Sigmoid colon (tissue), 7 donors: ENCODE results near the gene ADH7. TPM values are rescaled to one million over a fixed set of nuclear protein-coding genes. Genes with fewer than 3 reads are reported as not detected.

ENCODE experiments used
- DNase-seq: peaks from one replicate; pipeline ENCODE4 v3.0.0-alpha.2; 2019
- H3K27ac ChIP-seq, 4 donors: fragments of 200-600 bp; sonication (generic); one replicate each; pipeline ENCODE4 v1.5.1; 2016 to 2019; ENCODE audit warnings: mild to moderate bottlenecking in 1 of 4
- H3K27me3 ChIP-seq, 3 donors: fragments of 200-600 bp; sonication (generic); one replicate each; pipeline ENCODE4 v1.5.1; 2019; ENCODE audit warnings: mild to moderate bottlenecking in 1 of 3
- H3K36me3 ChIP-seq, 4 donors: fragments of 200-600 bp; sonication (generic); one replicate each; pipeline ENCODE4 v1.5.1; 2016 to 2019
- H3K4me1 ChIP-seq, 4 donors: fragments of 200-600 bp; sonication (generic); one replicate each; pipeline ENCODE4 v1.5.1; 2017 to 2019
- H3K4me3 ChIP-seq, 4 donors: fragments of 200-600 bp; sonication (generic); one replicate each; pipeline ENCODE4 v1.5.1; 2017 to 2019; ENCODE audit warnings: mild to moderate bottlenecking in 2 of 4, moderate library complexity in 1 of 4
- H3K9me3 ChIP-seq, 4 donors: fragments of 200-600 bp in 3 of 4; sonication (generic) in 3 of 4; one replicate each; pipeline versions ENCODE4 v1.5.1 to v1.6.1; 2013 to 2019
- EP300 ChIP-seq, 4 donors: sonication (generic); formaldehyde crosslinking; IDR thresholded peaks; one replicate each; pipeline ENCODE4 v1.6.1; 2017; ENCODE audit warnings: antibody characterized with exemption in 4 of 4
- POLR2A ChIP-seq, 2 donors: fragments of 450-650 bp; IDR thresholded peaks; one replicate each; pipeline ENCODE4 v1.6.1; 2016; ENCODE audit warnings: antibody characterized with exemption in 2 of 2, mild to moderate bottlenecking in 2 of 2, moderate library complexity in 2 of 2
- POLR2AphosphoS5 ChIP-seq, 4 donors: sonication (generic); formaldehyde crosslinking; IDR thresholded peaks; one replicate each; pipeline ENCODE4 v1.6.1; 2017; ENCODE audit warnings: antibody characterized with exemption in 4 of 4
- WGBS, 2 donors: extraction: QIAGEN DNeasy Blood & Tissue Kit; methylation state at CpG; one replicate each; pipeline ENCODE4 v1.1.7; 2013; 5-methylcytosine and 5-hydroxymethylcytosine counted together
- intact Hi-C: fragments of 100-400 bp; cut with DNase I; formaldehyde crosslinking; loops from one replicate; pipeline ENCODE4 v1.15.1; 2023
- polyA plus RNA-seq, 3 donors: library from polyadenylated mRNA; stranded (reverse); fragments of 200-250 nt; gene quantifications; one replicate each; pipeline ENCODE4 v1.2.3, GENCODE V29; 2013
- total RNA-seq, 4 donors: library from RNA; depleted of rRNA; stranded (reverse); fragments of >200 nt; gene quantifications; one replicate each; pipeline ENCODE4 v1.1.0, GENCODE V29; 2016
- TF ChIP-seq, protein P1 (sequence below), 4 experiments: fragments of 450-650 bp in 3 of 4; fragments of 200-600 bp in 1 of 4; IDR thresholded peaks; one replicate each; pipeline ENCODE4 v1.5.1; 2016 to 2019; ENCODE audit warnings: antibody characterized with exemption in 4 of 4, mild to moderate bottlenecking in 3 of 4, moderate library complexity in 2 of 4
- donor health status: healthy with polysubstance abuse.
- donor health status: Bipolar disorder and iron deficiency.
- donor health status: healthy.

The ADH7 gene
- total and polyA plus RNA-seq, 7 donors = 0.03 to 0.60 TPM; not detected in 5

DNA sequence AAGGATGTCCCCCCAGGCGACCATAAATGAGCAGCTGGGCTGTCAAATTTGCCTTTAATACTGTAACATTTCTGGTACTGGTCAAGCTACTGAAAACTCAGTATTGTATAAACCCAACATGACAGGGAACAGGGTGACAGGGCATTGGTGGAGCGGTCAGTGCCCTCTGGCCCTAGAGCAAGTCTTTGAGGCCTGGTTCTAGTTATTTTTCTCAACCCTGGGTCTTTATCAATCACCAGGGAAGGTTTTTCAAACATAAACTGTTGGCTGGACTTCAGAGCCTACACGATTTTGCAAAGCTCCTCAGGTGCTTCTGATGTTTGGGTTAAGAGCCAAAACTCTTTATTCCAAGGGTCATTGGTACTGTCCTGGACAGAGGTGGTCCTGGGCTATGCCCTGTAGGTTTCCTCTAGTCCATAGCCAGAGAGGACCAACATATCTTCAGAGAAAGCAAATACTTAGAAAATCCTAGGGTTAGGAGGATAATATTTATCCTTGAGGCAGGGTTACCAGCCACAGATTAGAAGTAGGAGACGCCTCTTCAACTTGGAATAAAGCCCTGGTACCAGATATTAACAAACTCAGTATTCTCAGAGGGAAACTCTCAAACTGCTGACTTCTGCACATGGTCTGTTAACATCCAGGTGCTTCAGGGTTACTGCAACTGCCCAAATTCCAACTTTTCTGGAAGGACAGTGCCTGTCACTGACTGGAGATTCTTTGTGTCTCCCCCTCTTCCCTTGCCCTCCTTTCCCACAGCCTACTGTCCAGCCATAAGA, 26.7 kb upstream of the ADH7 start:
- intact Hi-C loops = loop anchor here (5.0 to 10.0 kb wide), 2 partner anchors 55 to 997 kb away; no protein-coding TSS in a partner anchor
- Histone ChIP-seq H3K36me3 (no peaks in the 10 kb centered on the region), H3K4me3 (no peak overlapping the region), H3K4me1 (no peaks in the 10 kb centered on the region), H3K27me3 (no peaks in the 10 kb centered on the region), H3K27ac (no peak overlapping the region), H3K9me3 (no peaks in the 10 kb centered on the region)
- TF ChIP-seq POLR2A (IDR thresholded peaks at IDR 0.05) (no peak), POLR2AphosphoS5 (IDR thresholded peaks at IDR 0.05) (no peak), EP300 (IDR thresholded peaks at IDR 0.05) (no peak)
- TF ChIP-seq, protein P1, sequence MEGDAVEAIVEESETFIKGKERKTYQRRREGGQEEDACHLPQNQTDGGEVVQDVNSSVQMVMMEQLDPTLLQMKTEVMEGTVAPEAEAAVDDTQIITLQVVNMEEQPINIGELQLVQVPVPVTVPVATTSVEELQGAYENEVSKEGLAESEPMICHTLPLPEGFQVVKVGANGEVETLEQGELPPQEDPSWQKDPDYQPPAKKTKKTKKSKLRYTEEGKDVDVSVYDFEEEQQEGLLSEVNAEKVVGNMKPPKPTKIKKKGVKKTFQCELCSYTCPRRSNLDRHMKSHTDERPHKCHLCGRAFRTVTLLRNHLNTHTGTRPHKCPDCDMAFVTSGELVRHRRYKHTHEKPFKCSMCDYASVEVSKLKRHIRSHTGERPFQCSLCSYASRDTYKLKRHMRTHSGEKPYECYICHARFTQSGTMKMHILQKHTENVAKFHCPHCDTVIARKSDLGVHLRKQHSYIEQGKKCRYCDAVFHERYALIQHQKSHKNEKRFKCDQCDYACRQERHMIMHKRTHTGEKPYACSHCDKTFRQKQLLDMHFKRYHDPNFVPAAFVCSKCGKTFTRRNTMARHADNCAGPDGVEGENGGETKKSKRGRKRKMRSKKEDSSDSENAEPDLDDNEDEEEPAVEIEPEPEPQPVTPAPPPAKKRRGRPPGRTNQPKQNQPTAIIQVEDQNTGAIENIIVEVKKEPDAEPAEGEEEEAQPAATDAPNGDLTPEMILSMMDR (IDR thresholded peaks at IDR 0.05) = no peak
- 62 to 68% methylated on average over 4 of the region's 4 CpGs for WGBS, 2 donors
- DNase-seq = no peak

DNA sequence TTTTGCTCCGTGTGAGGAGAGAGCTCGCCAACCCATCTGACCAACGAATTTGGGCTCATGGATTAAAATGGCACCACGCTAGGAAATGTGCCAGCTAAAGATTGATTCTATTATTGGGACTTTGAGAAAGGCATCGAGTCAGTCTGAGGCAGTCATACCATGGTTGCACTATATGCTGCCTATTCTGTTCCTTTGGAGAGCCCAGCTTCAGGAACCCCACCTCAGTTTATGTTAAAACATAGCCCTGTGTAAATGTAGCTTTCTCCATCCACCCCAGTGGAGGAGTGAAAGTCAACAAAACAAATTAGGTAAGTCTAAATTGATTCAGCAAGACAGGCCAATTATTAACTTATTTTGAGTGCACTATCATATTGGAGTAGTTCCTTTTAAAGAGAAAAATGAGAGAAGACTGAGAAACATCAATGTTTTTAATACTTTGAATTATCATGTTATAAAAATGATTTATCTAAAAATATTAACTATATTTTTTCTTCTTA, 24.5 kb upstream of the ADH7 start:
- TF ChIP-seq, protein P1 (IDR thresholded peaks at IDR 0.05) = no peak
- TF ChIP-seq POLR2A (IDR thresholded peaks at IDR 0.05) = no peak
- TF ChIP-seq EP300 (IDR thresholded peaks at IDR 0.05) = no peak
- TF ChIP-seq POLR2AphosphoS5 (IDR thresholded peaks at IDR 0.05) = no peak
- H3K27me3 ChIP-seq = no peaks in the 10 kb centered on the region
- no peaks in the 10 kb centered on the region for H3K36me3 ChIP-seq
- no peak for DNase-seq
- H3K4me3 ChIP-seq = no peak overlapping the region
- H3K9me3 ChIP-seq = no peaks in the 10 kb centered on the region
- WGBS, 2 donors = 93 to 94% methylated on average over 5 of the region's 5 CpGs
- no peak overlapping the region for H3K27ac ChIP-seq
- intact Hi-C loops = loop anchor here (5.0 to 10.0 kb wide), 2 partner anchors 52 to 995 kb away; no protein-coding TSS in a partner anchor
- H3K4me1 ChIP-seq = no peaks in the 10 kb centered on the region

- intact Hi-C loops = no loop called here
Measured at GRCh38 chr4:99458911-99459447, 23.8 kb upstream of the ADH7 start.

DNA sequence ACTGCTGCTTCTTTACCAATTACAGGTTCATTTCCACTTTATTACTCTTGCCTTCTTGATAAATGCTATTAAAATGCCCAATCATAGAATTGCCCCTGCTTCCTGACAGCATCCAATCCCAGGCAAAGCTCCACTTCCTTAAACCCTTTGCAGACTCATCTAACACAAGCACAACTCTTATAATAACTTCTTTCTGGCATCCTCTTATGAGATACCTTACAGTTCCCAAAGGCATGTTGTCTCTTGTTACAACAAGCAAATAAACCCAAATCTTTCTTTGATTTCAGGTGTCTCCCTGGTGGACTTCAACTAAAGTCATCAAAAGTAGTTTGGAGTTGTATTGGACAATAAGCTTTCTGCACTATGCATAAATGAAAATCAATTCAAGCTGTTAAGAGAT, 22.5 kb upstream of the ADH7 start:
- Histone ChIP-seq H3K27me3 (no peaks in the 10 kb centered on the region), H3K4me1 (no peaks in the 10 kb centered on the region), H3K27ac (no peak overlapping the region), H3K9me3 (no peaks in the 10 kb centered on the region), H3K4me3 (no peak overlapping the region), H3K36me3 (no peaks in the 10 kb centered on the region)
- no peak for TF ChIP-seq POLR2A (IDR thresholded peaks at IDR 0.05)
- TF ChIP-seq, protein P1 (IDR thresholded peaks at IDR 0.05) = no peak
- TF ChIP-seq EP300 (IDR thresholded peaks at IDR 0.05) = no peak
- TF ChIP-seq POLR2AphosphoS5 (IDR thresholded peaks at IDR 0.05) = no peak
- no peak for DNase-seq
- intact Hi-C loops = no loop called here

More at GRCh38 chr4:99458911-99459447, 23.8 kb upstream of the ADH7 start:
- H3K36me3 ChIP-seq = no peaks in the 10 kb centered on the region
- 80 to 87% methylated on average over 6 of the region's 6 CpGs for WGBS, 2 donors
- no peak overlapping the region for H3K4me3 ChIP-seq
- H3K27ac ChIP-seq = no peak overlapping the region
- H3K4me1 ChIP-seq = no peaks in the 10 kb centered on the region
- no peaks in the 10 kb centered on the region for H3K27me3 ChIP-seq
- H3K9me3 ChIP-seq = no peaks in the 10 kb centered on the region
- no peak for DNase-seq
- TF ChIP-seq, protein P1 (IDR thresholded peaks at IDR 0.05) = no peak
- TF ChIP-seq POLR2A (IDR thresholded peaks at IDR 0.05) (no peak), POLR2AphosphoS5 (IDR thresholded peaks at IDR 0.05) (no peak), EP300 (IDR thresholded peaks at IDR 0.05) (no peak)
